Upper lobe of right lung (tissue), 1 donor: Measurements from ENCODE around the gene C17orf113. TPM values are rescaled to one million over a fixed set of nuclear protein-coding genes. Genes with fewer than 3 reads are reported as not detected.

Experiments
- ATAC-seq: fragments of 200-7000 bp; cut with Tn5 transposase; one replicate; pipeline ENCODE4 v1.9.1; 2020; ENCODE audit warnings: mild to moderate bottlenecking, moderate library complexity
- DNase-seq: peaks from one replicate; pipeline ENCODE4 v3.0.0-alpha.2; 2020
- H3K27ac ChIP-seq: fragments of 200-600 bp; one replicate; pipeline ENCODE4 v1.8.0; 2022
- H3K27me3 ChIP-seq: fragments of 200-600 bp; one replicate; pipeline ENCODE4 v1.8.0; 2022; ENCODE audit warnings: mild to moderate bottlenecking
- H3K36me3 ChIP-seq: fragments of 200-600 bp; one replicate; pipeline ENCODE4 v1.8.0; 2022
- H3K4me1 ChIP-seq: fragments of 200-600 bp; one replicate; pipeline ENCODE4 v1.8.0; 2022
- H3K4me3 ChIP-seq: fragments of 200-600 bp; one replicate; pipeline ENCODE4 v1.8.0; 2022; ENCODE audit warnings: mild to moderate bottlenecking
- H3K9me3 ChIP-seq: fragments of 200-600 bp; one replicate; pipeline ENCODE4 v1.8.0; 2022
- intact Hi-C: fragments of 100-400 bp; cut with DNase I; formaldehyde crosslinking; loops from one replicate; pipeline ENCODE4 v1.11.0; 2022
- total RNA-seq: library from RNA; stranded (reverse); fragmentation: NEBNext Ultra II Directional; extraction: Animal tissue kit (Norgen Biotek cat#: 25700); gene quantifications from one replicate; pipeline ENCODE4 v1.2.1, GENCODE V29; 2021
- TF ChIP-seq, protein P1 (sequence below): fragments of 200-600 bp; IDR thresholded peaks from one replicate; pipeline ENCODE4 v1.8.0; 2022; ENCODE audit warnings: antibody characterized with exemption
- donor health status: DM: no; HTN: yes; CAD: no; lungs with severe emphysema.

C17orf113 gene
- total RNA-seq, 1 donor from 2014 or later = 0.72 TPM

DNA sequence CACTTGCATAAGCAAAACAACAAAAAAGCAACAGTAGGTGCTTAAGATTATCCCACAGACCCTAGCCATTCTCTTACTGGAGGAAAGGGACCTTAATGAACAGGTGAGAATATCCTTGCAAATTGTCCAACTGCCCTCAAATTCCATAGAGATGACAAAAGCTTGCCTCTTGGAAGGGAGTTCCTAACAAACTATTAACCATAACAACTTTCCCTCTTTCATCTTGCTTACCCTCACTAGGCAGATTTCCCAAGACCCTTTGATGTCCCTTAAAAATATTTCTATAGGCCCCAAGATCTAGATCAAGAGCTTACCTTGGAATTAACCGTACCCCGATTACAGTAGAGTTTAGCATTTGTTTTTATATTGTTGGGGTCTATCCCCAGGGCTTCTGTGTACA lies 62.0 kb downstream of the C17orf113 start:
- H3K4me1 ChIP-seq = no peaks in the 10 kb centered on the region
- no peaks in the 10 kb centered on the region for H3K9me3 ChIP-seq
- TF ChIP-seq, protein P1, sequence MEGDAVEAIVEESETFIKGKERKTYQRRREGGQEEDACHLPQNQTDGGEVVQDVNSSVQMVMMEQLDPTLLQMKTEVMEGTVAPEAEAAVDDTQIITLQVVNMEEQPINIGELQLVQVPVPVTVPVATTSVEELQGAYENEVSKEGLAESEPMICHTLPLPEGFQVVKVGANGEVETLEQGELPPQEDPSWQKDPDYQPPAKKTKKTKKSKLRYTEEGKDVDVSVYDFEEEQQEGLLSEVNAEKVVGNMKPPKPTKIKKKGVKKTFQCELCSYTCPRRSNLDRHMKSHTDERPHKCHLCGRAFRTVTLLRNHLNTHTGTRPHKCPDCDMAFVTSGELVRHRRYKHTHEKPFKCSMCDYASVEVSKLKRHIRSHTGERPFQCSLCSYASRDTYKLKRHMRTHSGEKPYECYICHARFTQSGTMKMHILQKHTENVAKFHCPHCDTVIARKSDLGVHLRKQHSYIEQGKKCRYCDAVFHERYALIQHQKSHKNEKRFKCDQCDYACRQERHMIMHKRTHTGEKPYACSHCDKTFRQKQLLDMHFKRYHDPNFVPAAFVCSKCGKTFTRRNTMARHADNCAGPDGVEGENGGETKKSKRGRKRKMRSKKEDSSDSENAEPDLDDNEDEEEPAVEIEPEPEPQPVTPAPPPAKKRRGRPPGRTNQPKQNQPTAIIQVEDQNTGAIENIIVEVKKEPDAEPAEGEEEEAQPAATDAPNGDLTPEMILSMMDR = no peak
- ATAC-seq (no peak), DNase-seq (no peak)
- peaks cover 100% of the 10 kb centered on the region for H3K36me3 ChIP-seq
- intact Hi-C loops = no loop called here
- H3K4me3 ChIP-seq = no peak overlapping the region
- no peak overlapping the region for H3K27ac ChIP-seq
- no peaks in the 10 kb centered on the region for H3K27me3 ChIP-seq

Other genes starting within 250 kb of the C17orf113 start
- gene P3H4, start 238.7 kb downstream of the C17orf113 start, total RNA-seq = 9.5 TPM
- gene FKBP10, start 237.6 kb downstream of the C17orf113 start, total RNA-seq = 34.5 TPM
- 36.5 TPM for gene NT5C3B, start 214.4 kb downstream of the C17orf113 start, total RNA-seq
- gene KLHL10, start 212.8 kb downstream of the C17orf113 start, total RNA-seq = 0.29 TPM
- gene KLHL11, start 185.2 kb downstream of the C17orf113 start, total RNA-seq = 12.6 TPM
- 112 TPM for gene ACLY, start 131.7 kb downstream of the C17orf113 start, total RNA-seq
- gene ODAD4, start 120.0 kb downstream of the C17orf113 start, total RNA-seq = 1.0 TPM
- 51.1 TPM for gene CNP, start 83.8 kb downstream of the C17orf113 start, total RNA-seq
- gene DNAJC7, start 33.2 kb downstream of the C17orf113 start, total RNA-seq = 75.9 TPM
- gene NKIRAS2, start 30.5 kb downstream of the C17orf113 start, total RNA-seq = 28.8 TPM
- 0.78 TPM for gene ZNF385C, start 47.9 kb upstream of the C17orf113 start, total RNA-seq
- 27.5 TPM for gene DHX58, start 62.1 kb upstream of the C17orf113 start, total RNA-seq
- 45.3 TPM for gene KAT2A, start 70.8 kb upstream of the C17orf113 start, total RNA-seq
- not detected for gene HSPB9, start 72.2 kb upstream of the C17orf113 start, total RNA-seq
- gene RAB5C, start 104.4 kb upstream of the C17orf113 start, total RNA-seq = 154 TPM
- gene KCNH4, start 130.5 kb upstream of the C17orf113 start, total RNA-seq = 0.26 TPM
- not detected for gene HCRT, start 134.9 kb upstream of the C17orf113 start, total RNA-seq
- gene GHDC, start 143.9 kb upstream of the C17orf113 start, total RNA-seq = 30.9 TPM
- 71.0 TPM for gene STAT5B, start 225.8 kb upstream of the C17orf113 start, total RNA-seq
- gene STAT5A, start 237.9 kb upstream of the C17orf113 start, total RNA-seq = 42.0 TPM